ENCODE measurements around the gene CADPS2.

The CADPS2 gene

DNA sequence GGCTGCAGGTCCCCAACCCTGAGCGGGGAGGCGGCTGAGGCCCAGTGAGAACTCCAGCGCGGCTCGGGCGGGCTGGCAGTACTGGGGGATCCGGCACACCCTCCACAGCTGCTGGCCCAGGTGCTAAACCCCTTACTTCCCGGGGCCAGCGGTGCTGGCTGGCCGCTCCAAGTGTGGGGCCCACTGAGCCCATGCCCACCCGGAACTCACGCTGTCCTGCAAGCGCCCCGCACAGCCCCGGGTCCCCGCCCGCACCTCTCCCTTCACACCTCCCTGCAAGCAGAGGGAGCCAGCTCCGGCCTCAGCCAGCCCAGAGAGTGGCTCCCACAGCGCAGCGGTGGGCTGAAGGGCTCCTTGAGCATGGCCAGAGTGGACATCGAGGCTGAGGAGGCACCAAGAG lies 212.3 kb downstream of the CADPS2 start:
- TF ChIP-seq, protein P1, sequence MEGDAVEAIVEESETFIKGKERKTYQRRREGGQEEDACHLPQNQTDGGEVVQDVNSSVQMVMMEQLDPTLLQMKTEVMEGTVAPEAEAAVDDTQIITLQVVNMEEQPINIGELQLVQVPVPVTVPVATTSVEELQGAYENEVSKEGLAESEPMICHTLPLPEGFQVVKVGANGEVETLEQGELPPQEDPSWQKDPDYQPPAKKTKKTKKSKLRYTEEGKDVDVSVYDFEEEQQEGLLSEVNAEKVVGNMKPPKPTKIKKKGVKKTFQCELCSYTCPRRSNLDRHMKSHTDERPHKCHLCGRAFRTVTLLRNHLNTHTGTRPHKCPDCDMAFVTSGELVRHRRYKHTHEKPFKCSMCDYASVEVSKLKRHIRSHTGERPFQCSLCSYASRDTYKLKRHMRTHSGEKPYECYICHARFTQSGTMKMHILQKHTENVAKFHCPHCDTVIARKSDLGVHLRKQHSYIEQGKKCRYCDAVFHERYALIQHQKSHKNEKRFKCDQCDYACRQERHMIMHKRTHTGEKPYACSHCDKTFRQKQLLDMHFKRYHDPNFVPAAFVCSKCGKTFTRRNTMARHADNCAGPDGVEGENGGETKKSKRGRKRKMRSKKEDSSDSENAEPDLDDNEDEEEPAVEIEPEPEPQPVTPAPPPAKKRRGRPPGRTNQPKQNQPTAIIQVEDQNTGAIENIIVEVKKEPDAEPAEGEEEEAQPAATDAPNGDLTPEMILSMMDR (IDR thresholded peaks at IDR 0.05; ENCODE audit: borderline replicate concordance, control extremely low read depth, extremely low read depth, insufficient read depth, missing control alignments) = no peak
- no peak for DNase-seq (ENCODE audit: low spot score)
- in situ Hi-C loops (cut with MboI; ENCODE audit: low sequenced_read_pairs, unreplicated experiment) = no loop called here

DNA sequence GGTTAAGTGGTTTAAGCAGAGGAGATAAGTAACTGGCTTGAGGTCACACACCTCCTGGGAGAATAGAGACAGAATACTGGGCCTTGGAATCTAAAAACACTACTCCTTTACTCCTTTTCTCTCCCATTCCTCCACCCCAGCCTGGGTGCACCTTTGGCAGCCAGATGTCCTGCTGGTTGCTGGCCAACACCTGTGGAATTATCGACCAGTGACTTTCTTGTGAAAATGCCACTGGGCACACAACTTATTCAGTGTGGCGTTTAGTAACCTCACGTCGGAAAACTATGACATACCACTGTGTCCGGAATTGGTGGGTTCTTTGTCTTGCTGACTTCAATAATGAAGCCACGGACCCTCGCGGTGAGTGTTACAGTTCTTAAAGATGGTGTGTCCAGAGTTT lies 213.7 kb downstream of the CADPS2 start:
- TF ChIP-seq, protein P1 (IDR thresholded peaks at IDR 0.05; ENCODE audit: borderline replicate concordance, control extremely low read depth, extremely low read depth, insufficient read depth, missing control alignments) = no peak

DNA sequence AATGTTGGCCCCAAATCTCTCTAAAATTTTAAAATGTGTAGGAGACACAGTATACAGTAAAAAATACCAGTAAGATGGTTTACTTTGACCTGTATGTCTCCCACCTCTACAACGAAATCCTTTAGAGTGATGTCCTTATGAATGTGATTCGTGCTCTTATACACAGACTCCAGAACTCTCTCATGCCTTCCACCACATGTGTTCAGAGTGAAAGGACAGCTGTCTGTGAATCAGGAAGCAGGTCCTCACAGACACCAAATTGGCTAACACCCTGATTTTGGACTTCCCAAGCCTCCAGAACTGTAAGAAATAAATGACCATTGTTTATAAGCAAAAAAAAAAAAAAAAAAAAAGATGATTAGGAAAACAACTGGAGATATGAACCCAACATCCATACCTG lies 222.5 kb downstream of the CADPS2 start:
- in situ Hi-C loops (cut with MboI; ENCODE audit: low sequenced_read_pairs, unreplicated experiment) = no loop called here
- no peak for DNase-seq (ENCODE audit: low spot score)
- TF ChIP-seq, protein P1 (IDR thresholded peaks at IDR 0.05; ENCODE audit: borderline replicate concordance, control extremely low read depth, extremely low read depth, insufficient read depth, missing control alignments) = no peak

More for the DNA sequence above, 213.7 kb downstream of the CADPS2 start:
- DNase-seq (ENCODE audit: low spot score) = no peak
- in situ Hi-C loops (cut with MboI; ENCODE audit: low sequenced_read_pairs, unreplicated experiment) = no loop called here

GRCh38 chr7:122658856-122659255 lies 227.4 kb downstream of the CADPS2 start:
- TF ChIP-seq, protein P1 (IDR thresholded peaks at IDR 0.05; ENCODE audit: borderline replicate concordance, control extremely low read depth, extremely low read depth, insufficient read depth, missing control alignments) = no peak
- in situ Hi-C loops (cut with MboI; ENCODE audit: low sequenced_read_pairs, unreplicated experiment) = no loop called here
- no peak for DNase-seq (ENCODE audit: low spot score)

- in situ Hi-C loops (cut with MboI; ENCODE audit: low sequenced_read_pairs, unreplicated experiment) = no loop called here
Observed at GRCh38 chr7:122653685-122654084, 232.6 kb downstream of the CADPS2 start.

GRCh38 chr7:122652876-122653275 lies 233.4 kb downstream of the CADPS2 start:
- in situ Hi-C loops (cut with MboI; ENCODE audit: low sequenced_read_pairs, unreplicated experiment) = no loop called here
- no peak for DNase-seq (ENCODE audit: low spot score)
- TF ChIP-seq, protein P1 (IDR thresholded peaks at IDR 0.05; ENCODE audit: borderline replicate concordance, control extremely low read depth, extremely low read depth, insufficient read depth, missing control alignments) = no peak

More at GRCh38 chr7:122653685-122654084, 232.6 kb downstream of the CADPS2 start:
- DNase-seq (ENCODE audit: low spot score) = no peak
- TF ChIP-seq, protein P1 (IDR thresholded peaks at IDR 0.05; ENCODE audit: borderline replicate concordance, control extremely low read depth, extremely low read depth, insufficient read depth, missing control alignments) = no peak

- TF ChIP-seq, protein P1 (IDR thresholded peaks at IDR 0.05; ENCODE audit: borderline replicate concordance, control extremely low read depth, extremely low read depth, insufficient read depth, missing control alignments) = no peak
- DNase-seq (ENCODE audit: low spot score) = no peak
- in situ Hi-C loops (cut with MboI; ENCODE audit: low sequenced_read_pairs, unreplicated experiment) = no loop called here
Observed at GRCh38 chr7:122651451-122651850, 234.8 kb downstream of the CADPS2 start.
